GM03348 (cell line): ENCODE results near the gene LPCAT3.

Experiments used
- DNase-seq: peaks from one replicate; pipeline ENCODE4 v3.0.0; 2012; ENCODE audit warnings: low spot score

Gene LPCAT3

DNA sequence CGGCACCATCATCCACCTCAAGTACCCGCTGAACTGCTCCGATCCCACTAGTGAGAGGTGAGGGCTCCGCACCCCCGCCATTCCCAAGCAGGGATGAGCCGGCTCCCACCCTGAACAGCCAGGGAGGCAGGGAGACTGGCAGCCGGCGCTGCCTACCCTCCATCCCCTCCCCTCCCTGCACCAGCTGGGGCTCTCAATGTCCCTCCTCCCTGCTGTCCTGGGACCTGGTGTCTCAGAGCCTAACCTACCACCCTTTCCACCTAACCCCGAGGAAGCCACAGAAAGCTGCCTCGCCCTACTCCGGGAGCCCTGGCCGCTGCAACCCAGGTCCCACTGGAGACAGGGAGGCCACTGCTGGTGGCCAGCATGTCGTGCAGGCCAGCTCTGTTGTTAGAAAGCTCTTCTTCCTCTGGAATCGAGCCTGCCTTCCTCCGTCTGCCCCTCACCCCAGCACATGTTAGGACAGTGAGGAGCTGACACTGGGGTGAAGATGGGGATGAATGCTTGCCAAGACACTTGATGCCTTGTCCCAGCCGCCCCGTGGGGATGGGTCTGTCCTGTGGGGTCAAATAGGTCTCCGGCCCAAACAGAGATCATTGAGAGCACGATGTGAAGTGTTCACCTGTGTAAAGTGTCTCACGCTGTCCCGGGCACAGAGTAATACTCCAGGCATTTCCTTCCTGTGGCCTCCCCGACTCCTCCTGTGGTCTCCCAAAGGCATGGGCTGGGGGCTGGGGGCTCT is 66.0 kb downstream of the LPCAT3 start:
- DNase-seq, result no peak

DNA sequence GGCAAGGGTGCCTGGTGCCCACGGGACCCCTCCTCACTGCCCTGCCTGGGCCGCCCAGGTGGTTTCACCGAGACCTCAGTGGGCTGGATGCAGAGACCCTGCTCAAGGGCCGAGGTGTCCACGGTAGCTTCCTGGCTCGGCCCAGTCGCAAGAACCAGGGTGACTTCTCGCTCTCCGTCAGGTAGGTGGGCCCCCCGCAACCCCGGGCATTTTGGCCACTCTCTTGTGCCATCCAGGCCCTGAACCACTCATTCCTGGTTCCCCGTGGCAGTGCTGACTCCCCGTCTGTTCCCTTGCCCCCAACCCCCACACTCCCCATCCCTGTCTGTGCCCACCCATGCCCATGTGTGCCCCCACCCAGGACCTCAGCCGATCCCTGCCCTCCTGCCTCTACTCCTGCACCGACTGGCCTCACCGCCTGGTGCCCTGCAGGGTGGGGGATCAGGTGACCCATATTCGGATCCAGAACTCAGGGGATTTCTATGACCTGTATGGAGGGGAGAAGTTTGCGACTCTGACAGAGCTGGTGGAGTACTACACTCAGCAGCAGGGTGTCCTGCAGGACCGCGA is 66.6 kb downstream of the LPCAT3 start:
- DNase-seq, result no peak

DNA sequence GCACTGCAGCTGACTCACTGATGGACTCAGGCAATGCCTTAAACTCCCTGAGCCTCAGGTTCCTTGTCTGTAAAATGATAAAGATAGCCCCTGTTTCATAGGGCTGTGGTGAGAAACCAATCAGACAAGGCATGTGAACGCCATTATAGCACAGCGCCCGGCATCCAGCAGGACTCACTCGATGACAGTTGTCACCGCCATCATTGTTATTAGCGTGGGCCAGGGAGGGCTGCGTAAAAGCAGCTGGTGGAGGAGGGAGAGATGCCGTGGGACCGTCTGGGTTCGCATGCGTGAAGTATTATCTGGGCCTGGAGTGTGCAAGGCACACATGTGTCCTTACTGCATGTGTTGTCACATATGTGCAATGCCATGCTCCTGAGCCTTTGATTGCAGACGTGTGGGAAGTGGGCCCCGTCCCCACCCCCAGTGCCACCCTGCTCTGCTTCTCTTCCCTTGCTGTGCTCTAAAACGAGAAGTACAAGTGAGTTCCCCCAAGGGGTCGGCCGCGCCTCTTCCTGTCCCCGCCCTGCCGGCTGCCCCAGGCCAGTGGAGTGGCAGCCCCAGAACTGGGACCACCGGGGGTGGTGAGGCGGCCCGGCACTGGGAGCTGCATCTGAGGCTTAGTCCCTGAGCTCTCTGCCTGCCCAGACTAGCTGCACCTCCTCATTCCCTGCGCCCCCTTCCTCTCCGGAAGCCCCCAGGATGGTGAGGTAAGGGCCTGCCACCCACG is 67.3 kb downstream of the LPCAT3 start, which contains the start of gene PTPN6:
TSS of gene PTPN6 (plus strand) at position 546 of the 730 bp plus-strand sequence. CDS start at position 703, 157 bp downstream.
- no peak for DNase-seq

- no peak for DNase-seq
Observed at GRCh38 chr12:6950401-6950801, 67.9 kb downstream of the LPCAT3 start.

DNA sequence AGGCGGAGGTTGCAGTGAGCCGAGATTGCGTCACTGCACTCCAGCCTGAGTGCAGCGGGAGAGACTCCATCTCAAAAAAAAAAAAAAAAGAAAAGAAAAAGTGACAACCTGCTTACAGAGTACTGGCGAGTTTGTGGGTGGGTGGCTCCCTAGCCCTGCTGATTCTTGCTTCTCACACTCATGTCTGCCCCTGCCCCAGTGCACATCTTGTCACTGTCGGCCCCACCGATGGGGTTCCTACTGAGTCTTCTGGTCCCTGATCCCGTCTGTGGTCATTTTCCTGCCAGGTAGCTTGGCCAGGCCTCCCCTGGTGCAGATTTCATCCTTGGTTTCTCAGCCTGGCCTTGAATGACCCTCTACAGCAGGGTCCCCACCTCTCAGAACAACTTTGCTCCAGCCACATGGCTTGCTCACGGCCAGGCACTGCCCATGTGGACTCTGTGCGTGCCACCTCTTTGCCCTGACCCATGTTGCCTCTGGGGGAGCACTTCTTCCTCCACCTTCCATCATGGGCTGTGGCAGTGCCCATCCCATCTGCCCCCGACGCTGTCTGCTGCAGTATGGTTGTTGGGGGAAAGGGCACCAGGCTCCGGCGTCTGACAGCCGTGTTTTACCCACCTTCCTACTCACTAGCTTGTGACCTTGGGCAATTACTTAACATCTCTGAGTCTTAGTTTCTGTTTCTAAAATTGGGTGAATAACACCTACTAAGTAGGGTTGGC is 69.2 kb downstream of the LPCAT3 start:
- no peak for DNase-seq

DNA sequence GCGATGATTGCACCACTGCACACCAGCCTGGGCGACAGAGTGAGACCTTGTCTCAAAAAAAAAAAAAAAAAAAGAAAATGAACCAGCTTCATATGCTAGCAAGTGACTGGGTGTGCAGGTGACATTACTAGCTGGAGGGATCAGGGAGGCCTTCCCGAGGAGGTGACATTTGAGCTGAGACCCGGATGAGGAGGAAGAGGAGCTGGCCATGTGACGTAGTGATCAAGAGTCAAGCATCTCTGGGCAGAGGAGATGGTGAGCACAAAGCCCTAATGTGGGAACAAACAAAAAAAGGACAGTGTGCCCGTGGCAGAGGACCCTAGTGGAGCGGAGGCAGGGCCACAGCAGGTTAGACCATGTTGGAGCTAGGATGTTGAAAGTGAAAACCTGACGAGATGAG is 70.7 kb downstream of the LPCAT3 start:
- DNase-seq, result no peak

- no peak for DNase-seq
Observed at GRCh38 chr12:6946920-6947374, 71.3 kb downstream of the LPCAT3 start.

DNA sequence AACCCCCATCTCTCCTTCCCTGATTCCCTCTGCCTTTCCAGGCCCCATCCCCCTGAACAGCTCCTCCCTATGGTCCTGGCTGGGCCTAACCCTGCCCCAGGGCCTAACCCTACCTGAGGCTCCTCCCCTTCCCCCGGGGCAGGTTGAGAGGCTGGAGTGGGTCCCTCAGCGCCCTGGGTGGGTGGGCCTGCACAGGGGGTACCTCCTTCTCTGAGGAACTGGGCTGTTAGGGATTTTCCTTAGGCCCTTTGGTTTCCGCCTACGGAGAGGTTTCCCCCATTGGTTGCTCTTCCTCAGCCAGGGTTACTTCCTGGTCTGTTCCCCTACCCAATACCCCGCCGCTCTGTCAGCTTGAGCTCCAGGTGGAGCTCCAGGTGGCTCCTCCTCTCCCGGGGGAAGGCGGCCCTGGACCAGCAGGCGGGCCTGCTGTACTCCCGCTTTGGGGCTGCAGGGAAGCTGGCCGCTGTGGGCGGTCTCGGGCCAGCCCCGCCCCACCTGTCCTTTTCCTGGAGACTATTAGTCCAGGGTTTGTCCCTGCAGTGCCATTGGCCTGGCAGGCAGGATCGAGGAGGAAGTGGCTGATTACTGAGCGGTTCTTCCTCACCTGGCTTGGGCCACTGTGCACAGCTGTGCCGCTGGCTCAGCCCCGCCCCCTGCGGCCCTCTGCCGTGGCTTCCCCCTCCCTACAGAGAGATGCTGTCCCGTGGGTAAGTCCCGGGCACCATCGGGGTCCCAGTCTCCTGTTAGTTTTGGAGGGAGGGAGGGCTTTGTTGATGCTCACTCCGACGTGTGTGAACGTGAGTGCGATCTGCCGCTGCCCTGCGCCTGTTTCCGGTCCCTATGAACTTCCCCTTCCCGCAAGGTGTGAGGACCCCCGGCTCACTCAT is 72.0 kb downstream of the LPCAT3 start:
- no peak for DNase-seq

DNA sequence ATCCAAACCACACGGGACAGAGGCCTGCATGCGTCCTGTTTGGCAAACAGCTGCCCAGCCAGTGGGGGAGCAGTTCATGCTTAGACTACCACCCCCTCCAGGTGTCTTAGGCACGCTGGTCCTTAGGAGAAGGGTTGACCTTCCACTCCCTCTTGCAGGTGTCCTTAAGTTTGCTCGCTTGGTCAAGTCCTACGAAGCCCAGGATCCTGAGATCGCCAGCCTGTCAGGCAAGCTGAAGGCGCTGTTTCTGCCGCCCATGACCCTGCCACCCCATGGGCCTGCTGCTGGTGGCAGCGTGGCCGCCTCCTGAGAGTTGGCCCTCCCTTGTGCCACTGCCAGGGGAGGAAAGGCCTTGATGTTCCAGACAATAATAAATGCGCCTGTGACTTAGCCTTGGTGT is 72.7 kb downstream of the LPCAT3 start:
- DNase-seq, result no peak

DNA sequence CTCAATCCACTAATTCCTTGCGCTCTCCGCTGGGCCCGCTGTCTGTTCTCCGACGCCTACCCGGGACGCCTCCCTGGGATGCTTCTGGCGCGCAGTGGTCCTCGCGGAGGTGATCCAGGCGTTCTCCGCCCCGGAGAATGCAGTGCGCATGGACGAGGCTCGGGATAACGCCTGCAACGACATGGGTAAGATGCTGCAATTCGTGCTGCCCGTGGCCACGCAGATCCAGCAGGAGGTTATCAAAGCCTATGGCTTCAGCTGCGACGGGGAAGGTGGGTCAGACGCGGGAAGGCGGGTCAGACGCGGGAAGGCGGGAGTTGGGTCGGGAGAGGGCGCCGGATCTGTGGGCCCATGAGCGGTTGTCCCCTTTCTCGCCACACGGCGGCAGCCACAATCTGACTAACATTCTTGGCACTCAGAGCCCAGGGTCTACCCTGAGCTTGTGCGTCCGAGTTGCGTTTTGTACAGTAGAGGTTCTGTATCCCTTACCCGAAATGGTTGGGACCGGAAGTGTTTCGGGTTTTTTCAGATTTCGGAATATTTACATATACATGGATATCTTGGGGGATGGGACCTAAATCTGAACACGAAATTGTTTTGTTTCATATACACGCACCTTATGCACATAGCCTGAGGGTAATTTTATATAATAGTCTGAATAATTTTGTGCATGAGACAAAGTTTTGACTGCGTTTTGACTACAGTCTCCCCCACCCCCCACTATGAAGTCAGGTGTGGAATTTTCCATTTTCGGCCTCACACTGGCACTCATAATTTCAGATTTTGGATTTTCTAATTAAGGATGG is 73.7 kb downstream of the LPCAT3 start:
- peak; percentile 93 for DNase-seq

GRCh38 chr12:6943722-6944380 is 74.4 kb downstream of the LPCAT3 start, which contains the start of the genes C12orf57 and RNU7-1:
Gene C12orf57 (plus strand): TSS chr12:6944022. CDS start chr12:6944122, 100 bp downstream.
Gene RNU7-1 (plus strand): TSS chr12:6943816.
- DNase-seq, result peak; percentile 82

DNA sequence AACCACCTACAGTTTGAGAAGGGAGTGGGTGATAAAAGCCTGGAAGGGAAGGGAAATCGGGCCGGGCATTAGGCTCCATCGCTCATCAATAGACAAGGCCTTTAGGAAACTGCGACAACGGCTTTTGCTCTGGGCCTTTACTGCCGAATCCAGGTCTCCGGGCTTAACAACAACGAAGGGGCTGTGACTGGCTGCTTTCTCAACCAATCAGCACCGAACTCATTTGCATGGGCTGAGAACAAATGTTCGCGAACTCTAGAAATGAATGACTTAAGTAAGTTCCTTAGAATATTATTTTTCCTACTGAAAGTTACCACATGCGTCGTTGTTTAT is 74.9 kb downstream of the LPCAT3 start:
- peak; percentile 93 for DNase-seq

GRCh38 chr12:6942331-6942665 is 76.0 kb downstream of the LPCAT3 start:
- no peak for DNase-seq

DNA sequence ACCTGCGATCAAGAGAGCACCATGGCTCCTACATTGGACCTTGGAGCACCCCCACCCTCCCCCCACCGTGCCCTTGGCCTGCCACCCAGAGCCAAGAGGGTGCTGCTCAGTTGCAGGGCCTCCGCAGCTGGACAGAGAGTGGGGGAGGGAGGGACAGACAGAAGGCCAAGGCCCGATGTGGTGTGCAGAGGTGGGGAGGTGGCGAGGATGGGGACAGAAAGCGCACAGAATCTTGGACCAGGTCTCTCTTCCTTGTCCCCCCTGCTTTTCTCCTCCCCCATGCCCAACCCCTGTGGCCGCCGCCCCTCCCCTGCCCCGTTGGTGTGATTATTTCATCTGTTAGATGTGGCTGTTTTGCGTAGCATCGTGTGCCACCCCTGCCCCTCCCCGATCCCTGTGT is 76.5 kb downstream of the LPCAT3 start:
- no peak for DNase-seq

GRCh38 chr12:6941267-6941666 is 77.0 kb downstream of the LPCAT3 start:
- no peak for DNase-seq

- DNase-seq, result no peak
Observed at GRCh38 chr12:6939191-6939540, 79.1 kb downstream of the LPCAT3 start.

GRCh38 chr12:6938353-6939190 is 79.7 kb downstream of the LPCAT3 start:
- DNase-seq, result no peak

DNA sequence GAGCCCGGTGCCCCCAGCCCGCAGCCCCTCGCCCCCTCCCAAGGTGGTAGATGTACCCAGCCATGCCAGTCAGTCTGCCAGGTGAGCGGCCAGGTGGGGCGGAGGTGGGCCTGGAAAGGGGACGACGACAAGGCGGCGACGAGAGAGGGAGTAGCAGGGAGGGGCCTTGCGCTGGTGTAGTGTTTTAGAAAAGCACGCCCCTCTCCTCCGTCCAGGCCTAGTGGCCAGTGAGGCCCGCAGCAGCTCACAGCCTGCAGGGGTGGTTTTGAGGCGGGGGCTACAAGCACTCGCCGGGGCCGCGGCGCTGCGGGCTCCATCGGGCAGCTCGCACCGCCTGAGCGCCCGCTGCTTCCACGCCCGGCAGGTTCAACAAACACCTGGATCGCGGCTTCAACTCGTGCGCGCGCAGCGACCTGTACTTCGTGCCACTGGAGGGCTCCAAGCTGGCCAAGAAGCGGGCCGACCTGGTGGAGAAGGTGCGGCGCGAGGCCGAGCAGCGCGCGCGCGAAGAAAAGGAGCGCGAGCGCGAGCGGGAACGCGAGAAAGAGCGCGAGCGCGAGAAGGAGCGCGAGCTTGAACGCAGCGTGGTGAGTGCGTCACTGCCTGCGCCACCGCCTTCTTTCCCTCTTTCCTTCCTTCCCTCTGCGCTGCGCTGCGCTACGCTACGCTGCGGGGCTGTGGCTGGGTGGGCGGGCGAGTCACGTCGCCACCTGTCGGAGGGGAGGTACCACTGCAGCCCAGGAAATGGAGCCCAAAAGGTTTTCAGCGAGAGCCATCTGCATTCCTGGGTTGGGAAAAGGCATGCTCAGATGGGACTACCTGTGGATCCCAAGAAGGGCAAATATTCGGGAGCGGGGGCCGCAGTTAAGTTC is 80.6 kb downstream of the LPCAT3 start:
- DNase-seq, result peak; percentile 91
